ENCODE results near the gene OR7C2. TPM values are rescaled to one million over a fixed set of nuclear protein-coding genes. Genes with fewer than 3 reads are reported as not detected.

Gene OR7C2
- total RNA-seq, 2 donors from 2014 or later: not detected

GRCh38 chr19:14957464-14957863 lies 16.2 kb downstream of the OR7C2 start:
- no peaks in the 10 kb centered on the region for H3K4me1 Mint-ChIP-seq
- H3K36me3 Mint-ChIP-seq (ENCODE audit: low read depth): peaks cover 2% of the 10 kb centered on the region
- H3K4me3 Mint-ChIP-seq: no peak overlapping the region
- H3K9me3 ChIP-seq (ENCODE audit: control insufficient read depth, low read length, poor library complexity, severe bottlenecking): peaks cover 5% of the 10 kb centered on the region
- DNase-seq (no peak), ATAC-seq (no peak)
- H3K27ac Mint-ChIP-seq: no peak overlapping the region
- peaks cover 5% of the 10 kb centered on the region for H3K27me3 Mint-ChIP-seq

GRCh38 chr19:14959263-14959662 lies 18.0 kb downstream of the OR7C2 start:
- Mint-ChIP-seq H3K4me3 (no peak overlapping the region), H3K27ac (no peak overlapping the region), H3K4me1 (no peaks in the 10 kb centered on the region), H3K36me3 (ENCODE audit: low read depth) (no peaks in the 10 kb centered on the region), H3K27me3 (no peaks in the 10 kb centered on the region)
- H3K9me3 ChIP-seq (ENCODE audit: control insufficient read depth, low read length, poor library complexity, severe bottlenecking): peaks cover 5% of the 10 kb centered on the region
- ATAC-seq: no peak
- DNase-seq: no peak

- H3K9me3 ChIP-seq (ENCODE audit: control insufficient read depth, low read length, poor library complexity, severe bottlenecking): peaks cover 5% of the 10 kb centered on the region
- Mint-ChIP-seq H3K4me1 (no peaks in the 10 kb centered on the region), H3K36me3 (ENCODE audit: low read depth) (no peaks in the 10 kb centered on the region), H3K27me3 (no peaks in the 10 kb centered on the region), H3K4me3 (no peak overlapping the region), H3K27ac (no peak overlapping the region)
- ATAC-seq (no peak), DNase-seq (no peak)
These were observed 20.8 kb downstream of the OR7C2 start for GRCh38 chr19:14961956-14962685.

GRCh38 chr19:14968247-14968646 lies 27.0 kb downstream of the OR7C2 start:
- no peak overlapping the region for H3K4me3 Mint-ChIP-seq
- H3K36me3 Mint-ChIP-seq (ENCODE audit: low read depth): no peaks in the 10 kb centered on the region

GRCh38 chr19:14971474-14971873 lies 30.2 kb downstream of the OR7C2 start:
- no peak for ATAC-seq
- H3K36me3 Mint-ChIP-seq (ENCODE audit: low read depth): no peaks in the 10 kb centered on the region

More at GRCh38 chr19:14968247-14968646, 27.0 kb downstream of the OR7C2 start:
- ATAC-seq (no peak), DNase-seq (no peak)
- H3K9me3 ChIP-seq (ENCODE audit: control insufficient read depth, low read length, poor library complexity, severe bottlenecking): no peaks in the 10 kb centered on the region
- H3K4me1 Mint-ChIP-seq: no peaks in the 10 kb centered on the region
- H3K27me3 Mint-ChIP-seq: peaks cover 13% of the 10 kb centered on the region
- no peak overlapping the region for H3K27ac Mint-ChIP-seq

GRCh38 chr19:14972676-14973075 lies 31.4 kb downstream of the OR7C2 start:
- no peaks in the 10 kb centered on the region for H3K9me3 ChIP-seq (ENCODE audit: control insufficient read depth, low read length, poor library complexity, severe bottlenecking)
- no peaks in the 10 kb centered on the region for H3K4me1 Mint-ChIP-seq
- H3K27me3 Mint-ChIP-seq: peaks cover 47% of the 10 kb centered on the region
- ATAC-seq (no peak), DNase-seq (no peak)
- H3K4me3 Mint-ChIP-seq: no peak overlapping the region
- no peak overlapping the region for H3K27ac Mint-ChIP-seq
- no peaks in the 10 kb centered on the region for H3K36me3 Mint-ChIP-seq (ENCODE audit: low read depth)

More at GRCh38 chr19:14971474-14971873, 30.2 kb downstream of the OR7C2 start:
- no peaks in the 10 kb centered on the region for H3K9me3 ChIP-seq (ENCODE audit: control insufficient read depth, low read length, poor library complexity, severe bottlenecking)
- peaks cover 35% of the 10 kb centered on the region for H3K27me3 Mint-ChIP-seq
- no peak overlapping the region for H3K4me3 Mint-ChIP-seq
- no peak for DNase-seq
- no peak overlapping the region for H3K27ac Mint-ChIP-seq
- no peaks in the 10 kb centered on the region for H3K4me1 Mint-ChIP-seq

GRCh38 chr19:14974488-14974887 lies 33.2 kb downstream of the OR7C2 start:
- H3K4me3 Mint-ChIP-seq: no peak overlapping the region
- H3K27ac Mint-ChIP-seq: no peak overlapping the region
- no peak for ATAC-seq
- H3K27me3 Mint-ChIP-seq: peaks cover 63% of the 10 kb centered on the region
- no peaks in the 10 kb centered on the region for H3K9me3 ChIP-seq (ENCODE audit: control insufficient read depth, low read length, poor library complexity, severe bottlenecking)
- peaks cover 9% of the 10 kb centered on the region for H3K4me1 Mint-ChIP-seq
- peaks cover 9% of the 10 kb centered on the region for H3K36me3 Mint-ChIP-seq (ENCODE audit: low read depth)
- DNase-seq: no peak

- no peaks in the 10 kb centered on the region for H3K9me3 ChIP-seq (ENCODE audit: control insufficient read depth, low read length, poor library complexity, severe bottlenecking)
- DNase-seq (no peak), ATAC-seq (no peak)
- H3K27ac Mint-ChIP-seq: no peak overlapping the region
- no peak overlapping the region for H3K4me3 Mint-ChIP-seq
- peaks cover 77% of the 10 kb centered on the region for H3K27me3 Mint-ChIP-seq
- H3K36me3 Mint-ChIP-seq (ENCODE audit: low read depth): peaks cover 9% of the 10 kb centered on the region
- H3K4me1 Mint-ChIP-seq: peaks cover 9% of the 10 kb centered on the region
These were observed 35.8 kb downstream of the OR7C2 start for GRCh38 chr19:14977128-14977527.

GRCh38 chr19:14978161-14978776 lies 37.0 kb downstream of the OR7C2 start:
- no peak for ATAC-seq
- H3K27me3 Mint-ChIP-seq: peaks cover 66% of the 10 kb centered on the region

GRCh38 chr19:14979476-14980255 lies 38.4 kb downstream of the OR7C2 start, which contains the start of gene SLC1A6:
Gene SLC1A6 (minus strand): TSS chr19:14979864. CDS start chr19:14972910, 6,954 bp downstream.
- DNase-seq (no peak), ATAC-seq (no peak)
- Mint-ChIP-seq H3K4me3 (no peak within 1 kb of the TSS), H3K36me3 (ENCODE audit: low read depth) (peaks cover 9% of the 10 kb centered on the region), H3K4me1 (peaks cover 9% of the 10 kb centered on the region), H3K27ac (no peak within 1 kb of the TSS), H3K27me3 (peaks cover 59% of the 10 kb centered on the region)
- no peaks in the 10 kb centered on the region for H3K9me3 ChIP-seq (ENCODE audit: control insufficient read depth, low read length, poor library complexity, severe bottlenecking)

More at GRCh38 chr19:14978161-14978776, 37.0 kb downstream of the OR7C2 start:
- Mint-ChIP-seq H3K4me1 (peaks cover 9% of the 10 kb centered on the region), H3K27ac (no peak overlapping the region), H3K36me3 (ENCODE audit: low read depth) (peaks cover 9% of the 10 kb centered on the region), H3K4me3 (no peak overlapping the region)
- H3K9me3 ChIP-seq (ENCODE audit: control insufficient read depth, low read length, poor library complexity, severe bottlenecking): no peaks in the 10 kb centered on the region
- DNase-seq: no peak

- H3K36me3 Mint-ChIP-seq (ENCODE audit: low read depth): peaks cover under 1% of the 10 kb centered on the region
- H3K27me3 Mint-ChIP-seq: peaks cover 43% of the 10 kb centered on the region
- no peak overlapping the region for H3K27ac Mint-ChIP-seq
- peaks cover under 1% of the 10 kb centered on the region for H3K4me1 Mint-ChIP-seq
- ATAC-seq (no peak), DNase-seq (no peak)
- no peak overlapping the region for H3K4me3 Mint-ChIP-seq
- H3K9me3 ChIP-seq (ENCODE audit: control insufficient read depth, low read length, poor library complexity, severe bottlenecking): no peaks in the 10 kb centered on the region
These were observed 43.8 kb downstream of the OR7C2 start for GRCh38 chr19:14985133-14985532.

Data from T-helper 17 cell (primary cell).